ENCODE measurements around the gene ODAD3. TPM values are rescaled to one million over a fixed set of nuclear protein-coding genes. Genes with fewer than 3 reads are reported as not detected.
"Not testable (repeated sequence)": the region's sequence is repeated elsewhere in the genome, so short reads cannot be mapped to it uniquely, and the experiment has no call there.

The ODAD3 gene
- total RNA-seq, 1 experiment from 2014 or later: 1.9 TPM

DNA sequence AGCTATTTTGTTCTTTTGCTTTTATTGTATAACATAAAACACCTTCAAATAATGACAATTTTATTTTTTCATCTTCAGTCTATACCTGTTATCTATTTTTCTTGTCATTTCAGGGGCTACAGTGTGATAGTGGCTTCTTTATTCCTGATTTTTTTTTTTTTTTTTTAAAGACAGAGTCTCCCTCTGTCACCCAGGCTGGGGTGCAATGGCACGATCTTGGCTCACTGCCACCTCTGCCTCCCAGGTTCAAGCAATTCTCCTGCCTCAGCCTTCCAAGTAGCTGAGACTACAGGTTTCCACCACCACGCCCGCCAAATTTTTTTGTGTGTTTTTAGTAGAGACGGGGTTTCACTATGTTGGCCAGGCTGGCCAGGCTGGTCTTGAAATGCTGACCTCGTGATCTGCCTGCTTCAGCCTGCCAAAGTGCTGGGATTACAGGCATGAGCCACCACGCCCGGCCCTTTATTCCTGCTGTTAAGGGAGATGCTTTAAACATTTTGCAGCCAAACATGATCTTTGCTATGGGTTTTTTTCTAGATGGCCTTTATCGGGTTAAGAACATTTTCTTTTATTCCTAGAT lies 33.4 kb upstream of the ODAD3 start:
- H3K4me1 ChIP-seq (ENCODE audit: control insufficient read depth, insufficient read depth, low read length); H3K9me3 ChIP-seq (ENCODE audit: control insufficient read depth, insufficient read depth, low read depth, low read length); ATAC-seq; H3K4me3 ChIP-seq (ENCODE audit: low read depth in 2 of 2, low read length in 2 of 2); H3K36me3 ChIP-seq (ENCODE audit: control insufficient read depth, insufficient read depth, low read length); in situ Hi-C loops (cut with HindIII; ENCODE audit: low pct_unique_long_range_greater_than_20kb, low sequenced_read_pairs); CTCF ChIA-PET; intact Hi-C loops (cut with micrococcal nuclease; ENCODE audit: unreplicated experiment); DNase-seq (ENCODE audit: low read depth, low spot score); H3K27ac ChIP-seq (ENCODE audit: low read length); BruUV-seq (replicated peaks); H3K27me3 ChIP-seq (ENCODE audit: control insufficient read depth, insufficient read depth, low read length): not testable (repeated sequence)
- POLR2A ChIA-PET: interaction anchor here (0.7 kb wide), 1 partner anchor 20 kb away, joined by 4 read pairs; no protein-coding TSS in a partner anchor

DNA sequence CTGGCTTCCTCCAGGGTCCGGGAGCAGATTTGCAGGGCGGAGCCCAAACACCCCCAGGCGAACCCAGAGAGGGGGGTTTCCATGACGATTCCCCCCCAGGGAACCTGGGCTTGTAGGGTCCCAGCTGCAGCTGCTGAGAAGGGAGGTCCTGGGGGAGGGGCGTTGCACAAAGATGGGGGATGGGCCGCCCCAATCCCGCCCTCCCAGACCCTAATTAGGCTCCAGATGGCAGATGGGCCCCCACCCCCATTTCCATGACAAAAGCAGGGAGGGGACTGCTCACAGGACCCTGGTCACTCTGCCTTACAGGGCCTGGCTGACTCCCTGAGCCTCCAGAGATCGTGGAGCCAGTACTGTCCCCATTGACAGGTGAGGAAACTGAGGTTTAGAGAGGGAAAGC lies 30.7 kb upstream of the ODAD3 start:
- DNase-seq (ENCODE audit: low read depth, low spot score): no peak
- Histone ChIP-seq H3K27me3 (ENCODE audit: control insufficient read depth, insufficient read depth, low read length) (no peaks in the 10 kb centered on the region), H3K36me3 (ENCODE audit: control insufficient read depth, insufficient read depth, low read length) (no peaks in the 10 kb centered on the region), H3K27ac (ENCODE audit: low read length) (no peak overlapping the region), H3K4me1 (ENCODE audit: control insufficient read depth, insufficient read depth, low read length) (no peaks in the 10 kb centered on the region), H3K4me3 (ENCODE audit: low read depth in 2 of 2, low read length in 2 of 2) (no peak overlapping the region), H3K9me3 (ENCODE audit: control insufficient read depth, insufficient read depth, low read depth, low read length) (no peaks in the 10 kb centered on the region)
- CTCF ChIA-PET: no interaction called here
- POLR2A ChIA-PET: no interaction called here
- intact Hi-C loops (cut with micrococcal nuclease; ENCODE audit: unreplicated experiment): no loop called here
- BruUV-seq (replicated peaks): no TSS peak
- in situ Hi-C loops (cut with HindIII; ENCODE audit: low pct_unique_long_range_greater_than_20kb, low sequenced_read_pairs): no loop called here
- TF ChIP-seq POLR2AphosphoS5 (IDR thresholded peaks at IDR 0.05; ENCODE audit: low read depth, low read length) (no peak), TCF7L2 (IDR thresholded peaks at IDR 0.05; ENCODE audit: low read depth, low read length) (no peak), SIN3A (IDR thresholded peaks at IDR 0.05; ENCODE audit: borderline replicate concordance, insufficient read depth, low read depth, low read length) (no peak)
- TF ChIP-seq, protein P1, sequence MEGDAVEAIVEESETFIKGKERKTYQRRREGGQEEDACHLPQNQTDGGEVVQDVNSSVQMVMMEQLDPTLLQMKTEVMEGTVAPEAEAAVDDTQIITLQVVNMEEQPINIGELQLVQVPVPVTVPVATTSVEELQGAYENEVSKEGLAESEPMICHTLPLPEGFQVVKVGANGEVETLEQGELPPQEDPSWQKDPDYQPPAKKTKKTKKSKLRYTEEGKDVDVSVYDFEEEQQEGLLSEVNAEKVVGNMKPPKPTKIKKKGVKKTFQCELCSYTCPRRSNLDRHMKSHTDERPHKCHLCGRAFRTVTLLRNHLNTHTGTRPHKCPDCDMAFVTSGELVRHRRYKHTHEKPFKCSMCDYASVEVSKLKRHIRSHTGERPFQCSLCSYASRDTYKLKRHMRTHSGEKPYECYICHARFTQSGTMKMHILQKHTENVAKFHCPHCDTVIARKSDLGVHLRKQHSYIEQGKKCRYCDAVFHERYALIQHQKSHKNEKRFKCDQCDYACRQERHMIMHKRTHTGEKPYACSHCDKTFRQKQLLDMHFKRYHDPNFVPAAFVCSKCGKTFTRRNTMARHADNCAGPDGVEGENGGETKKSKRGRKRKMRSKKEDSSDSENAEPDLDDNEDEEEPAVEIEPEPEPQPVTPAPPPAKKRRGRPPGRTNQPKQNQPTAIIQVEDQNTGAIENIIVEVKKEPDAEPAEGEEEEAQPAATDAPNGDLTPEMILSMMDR (IDR thresholded peaks at IDR 0.05): no peak
- TF ChIP-seq, protein P2, sequence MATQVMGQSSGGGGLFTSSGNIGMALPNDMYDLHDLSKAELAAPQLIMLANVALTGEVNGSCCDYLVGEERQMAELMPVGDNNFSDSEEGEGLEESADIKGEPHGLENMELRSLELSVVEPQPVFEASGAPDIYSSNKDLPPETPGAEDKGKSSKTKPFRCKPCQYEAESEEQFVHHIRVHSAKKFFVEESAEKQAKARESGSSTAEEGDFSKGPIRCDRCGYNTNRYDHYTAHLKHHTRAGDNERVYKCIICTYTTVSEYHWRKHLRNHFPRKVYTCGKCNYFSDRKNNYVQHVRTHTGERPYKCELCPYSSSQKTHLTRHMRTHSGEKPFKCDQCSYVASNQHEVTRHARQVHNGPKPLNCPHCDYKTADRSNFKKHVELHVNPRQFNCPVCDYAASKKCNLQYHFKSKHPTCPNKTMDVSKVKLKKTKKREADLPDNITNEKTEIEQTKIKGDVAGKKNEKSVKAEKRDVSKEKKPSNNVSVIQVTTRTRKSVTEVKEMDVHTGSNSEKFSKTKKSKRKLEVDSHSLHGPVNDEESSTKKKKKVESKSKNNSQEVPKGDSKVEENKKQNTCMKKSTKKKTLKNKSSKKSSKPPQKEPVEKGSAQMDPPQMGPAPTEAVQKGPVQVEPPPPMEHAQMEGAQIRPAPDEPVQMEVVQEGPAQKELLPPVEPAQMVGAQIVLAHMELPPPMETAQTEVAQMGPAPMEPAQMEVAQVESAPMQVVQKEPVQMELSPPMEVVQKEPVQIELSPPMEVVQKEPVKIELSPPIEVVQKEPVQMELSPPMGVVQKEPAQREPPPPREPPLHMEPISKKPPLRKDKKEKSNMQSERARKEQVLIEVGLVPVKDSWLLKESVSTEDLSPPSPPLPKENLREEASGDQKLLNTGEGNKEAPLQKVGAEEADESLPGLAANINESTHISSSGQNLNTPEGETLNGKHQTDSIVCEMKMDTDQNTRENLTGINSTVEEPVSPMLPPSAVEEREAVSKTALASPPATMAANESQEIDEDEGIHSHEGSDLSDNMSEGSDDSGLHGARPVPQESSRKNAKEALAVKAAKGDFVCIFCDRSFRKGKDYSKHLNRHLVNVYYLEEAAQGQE (IDR thresholded peaks at IDR 0.05; ENCODE audit: insufficient read depth in 1 of 2, low read depth in 2 of 2, low read length in 1 of 2): no peak
- ATAC-seq: no peak

DNA sequence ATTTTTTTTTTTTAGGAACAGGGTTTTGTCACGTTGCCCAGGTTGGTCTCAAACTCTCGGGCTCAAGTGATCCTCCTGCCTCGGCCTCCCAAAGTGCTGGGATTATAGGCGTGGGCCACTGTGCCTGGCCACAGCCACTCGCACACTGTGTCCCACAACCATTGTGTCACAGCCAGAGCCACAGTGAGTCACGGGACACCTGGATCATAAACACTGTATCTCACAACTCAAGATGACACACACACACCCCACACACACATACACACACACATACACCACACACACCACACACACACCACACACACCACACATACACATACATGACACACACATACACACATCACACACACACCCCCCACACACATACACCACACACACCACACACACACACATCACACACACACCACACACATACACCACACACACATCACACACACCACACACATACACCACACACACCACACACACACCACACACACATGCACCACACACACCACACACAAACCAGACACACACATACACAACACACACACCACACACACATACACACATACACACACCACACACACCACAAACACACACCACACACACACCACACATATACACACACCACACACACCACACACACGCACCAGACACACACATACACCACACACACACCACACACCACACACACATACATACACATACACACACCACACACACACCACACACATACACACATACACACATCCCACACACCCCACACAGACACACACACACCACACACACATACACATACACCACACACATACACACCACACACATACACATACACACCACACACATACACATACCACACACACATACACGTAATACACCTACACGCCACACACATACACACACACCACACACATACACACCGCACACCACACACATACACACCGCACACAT lies 29.7 kb upstream of the ODAD3 start:
- ChIA-PET CTCF (no interaction called here), POLR2A (no interaction called here)
- in situ Hi-C loops (cut with HindIII; ENCODE audit: low pct_unique_long_range_greater_than_20kb, low sequenced_read_pairs): no loop called here
- TF ChIP-seq TCF7L2 (IDR thresholded peaks at IDR 0.05; ENCODE audit: low read depth, low read length) (no peak), SIN3A (IDR thresholded peaks at IDR 0.05; ENCODE audit: borderline replicate concordance, insufficient read depth, low read depth, low read length) (no peak), POLR2AphosphoS5 (IDR thresholded peaks at IDR 0.05; ENCODE audit: low read depth, low read length) (no peak)
- TF ChIP-seq, protein P1 (IDR thresholded peaks at IDR 0.05): no peak
- TF ChIP-seq, protein P2 (IDR thresholded peaks at IDR 0.05; ENCODE audit: insufficient read depth in 1 of 2, low read depth in 2 of 2, low read length in 1 of 2): no peak
- H3K4me3 ChIP-seq (ENCODE audit: low read depth in 2 of 2, low read length in 2 of 2): no peak overlapping the region
- no TSS peak for BruUV-seq (replicated peaks)
- H3K27me3 ChIP-seq (ENCODE audit: control insufficient read depth, insufficient read depth, low read length): no peaks in the 10 kb centered on the region
- H3K4me1 ChIP-seq (ENCODE audit: control insufficient read depth, insufficient read depth, low read length): no peaks in the 10 kb centered on the region
- intact Hi-C loops (cut with micrococcal nuclease; ENCODE audit: unreplicated experiment): no loop called here
- H3K9me3 ChIP-seq (ENCODE audit: control insufficient read depth, insufficient read depth, low read depth, low read length): no peaks in the 10 kb centered on the region
- no peaks in the 10 kb centered on the region for H3K36me3 ChIP-seq (ENCODE audit: control insufficient read depth, insufficient read depth, low read length)
- DNase-seq (ENCODE audit: low read depth, low spot score) (no peak), ATAC-seq (no peak)
- H3K27ac ChIP-seq (ENCODE audit: low read length): no peak overlapping the region
